GM23248 (cell line): ENCODE data around the gene GRIN2C.

Experiments used
- EZH2 ChIP-seq: fragments of 200-600 bp; sonication (generic); IDR thresholded peaks from 2 replicates; pipeline ENCODE4 v1.6.1; 2018; ENCODE audit warnings: antibody characterized with exemption, mild to moderate bottlenecking; ENCODE audit not compliant: insufficient read depth, poor library complexity, severe bottlenecking
- EZH2phosphoT487 ChIP-seq: fragments of 200-600 bp; sonication (generic); IDR thresholded peaks from 2 replicates; pipeline ENCODE4 v1.6.1; 2018; ENCODE audit warnings: antibody characterized with exemption, moderate library complexity, mild to moderate bottlenecking, low read depth; ENCODE audit not compliant: insufficient read depth

GRCh38 chr17:74796866-74797265 is 62.8 kb downstream of the GRIN2C start:
- TF ChIP-seq EZH2phosphoT487, result no peak
- no peak for TF ChIP-seq EZH2
